NCI-H1694 treated with DMSO at 0.1 percent for 48 hours (cell line): ENCODE measurements around the gene YIPF3.
"Not testable (repeated sequence)": the region's sequence is repeated elsewhere in the genome, so short reads cannot be mapped to it uniquely, and the experiment has no call there.

Source experiments
- DNase-seq: peaks from one replicate; lab custom pipeline; 2025; lab: John Stamatoyannopoulos, UW

Gene YIPF3

GRCh38 chr6:43516697-43517504 lies at the start of gene YIPF3, which contains the start of gene POLR1C:
Gene YIPF3 (minus strand): TSS chr6:43516926. CDS start chr6:43516807, 119 bp downstream.
Gene POLR1C (plus strand): TSS chr6:43517089. CDS start chr6:43517110, 21 bp downstream.
- DNase-seq, result peak; percentile 94

GRCh38 chr6:43559328-43559727 lies 42.6 kb upstream of the YIPF3 start:
- no peak for DNase-seq

- not testable (repeated sequence) for DNase-seq
Observed at GRCh38 chr6:43557620-43558019, 40.9 kb upstream of the YIPF3 start.

- DNase-seq, result no peak
Observed at GRCh38 chr6:43547222-43547621, 30.5 kb upstream of the YIPF3 start.

GRCh38 chr6:43544461-43544860 lies 27.7 kb upstream of the YIPF3 start:
- DNase-seq, result no peak

- DNase-seq, result no peak
Observed at GRCh38 chr6:43541774-43542471, 25.2 kb upstream of the YIPF3 start.

- DNase-seq, result no peak
Observed at GRCh38 chr6:43540507-43540906, 23.8 kb upstream of the YIPF3 start.

- DNase-seq, result not testable (repeated sequence)
Observed at GRCh38 chr6:43539409-43539808, 22.7 kb upstream of the YIPF3 start.

- DNase-seq, result not testable (repeated sequence)
Observed at GRCh38 chr6:43538986-43539385, 22.3 kb upstream of the YIPF3 start.

GRCh38 chr6:43532201-43532600 lies 15.5 kb upstream of the YIPF3 start:
- DNase-seq, result no peak

- DNase-seq, result no peak
Observed at GRCh38 chr6:43524483-43524961, 7.8 kb upstream of the YIPF3 start.

- DNase-seq, result no peak
Observed at GRCh38 chr6:43523284-43523683, 6.6 kb upstream of the YIPF3 start.

GRCh38 chr6:43522547-43523261 lies 6.0 kb upstream of the YIPF3 start:
- no peak for DNase-seq

- no peak for DNase-seq
Observed at GRCh38 chr6:43521836-43522235, 5.1 kb upstream of the YIPF3 start.

GRCh38 chr6:43520097-43520496 lies 3.4 kb upstream of the YIPF3 start:
- DNase-seq, result no peak

- no peak for DNase-seq
Observed at GRCh38 chr6:43517505-43518357, 1.0 kb upstream of the YIPF3 start.

GRCh38 chr6:43516367-43516696 lies 394 bp downstream of the YIPF3 start:
- no peak for DNase-seq

- DNase-seq, result no peak
Observed at GRCh38 chr6:43515808-43516207, 918 bp downstream of the YIPF3 start.

- no peak for DNase-seq
Observed at GRCh38 chr6:43511824-43512415, 4.8 kb downstream of the YIPF3 start.

GRCh38 chr6:43510827-43511163 lies 5.9 kb downstream of the YIPF3 start:
- no peak for DNase-seq
